Daoy (cell line): Measurements from ENCODE around the gene POU2AF3. TPM values are rescaled to one million over a fixed set of nuclear protein-coding genes. Genes with fewer than 3 reads are reported as not detected.

Experiments
- DNase-seq: peaks from one replicate; pipeline ENCODE4 v3.0.0-alpha.2; 2015; ENCODE audit warnings: low read depth
- total RNA-seq: library from RNA; depleted of rRNA; stranded (reverse); fragments of >200 nt; shearing (Covaris generic); gene quantifications from 2 replicates; pipeline ENCODE4 v1.2.3, GENCODE V29; 2014

POU2AF3 gene
- total RNA-seq, 1 experiment from 2014 or later: not detected

DNA sequence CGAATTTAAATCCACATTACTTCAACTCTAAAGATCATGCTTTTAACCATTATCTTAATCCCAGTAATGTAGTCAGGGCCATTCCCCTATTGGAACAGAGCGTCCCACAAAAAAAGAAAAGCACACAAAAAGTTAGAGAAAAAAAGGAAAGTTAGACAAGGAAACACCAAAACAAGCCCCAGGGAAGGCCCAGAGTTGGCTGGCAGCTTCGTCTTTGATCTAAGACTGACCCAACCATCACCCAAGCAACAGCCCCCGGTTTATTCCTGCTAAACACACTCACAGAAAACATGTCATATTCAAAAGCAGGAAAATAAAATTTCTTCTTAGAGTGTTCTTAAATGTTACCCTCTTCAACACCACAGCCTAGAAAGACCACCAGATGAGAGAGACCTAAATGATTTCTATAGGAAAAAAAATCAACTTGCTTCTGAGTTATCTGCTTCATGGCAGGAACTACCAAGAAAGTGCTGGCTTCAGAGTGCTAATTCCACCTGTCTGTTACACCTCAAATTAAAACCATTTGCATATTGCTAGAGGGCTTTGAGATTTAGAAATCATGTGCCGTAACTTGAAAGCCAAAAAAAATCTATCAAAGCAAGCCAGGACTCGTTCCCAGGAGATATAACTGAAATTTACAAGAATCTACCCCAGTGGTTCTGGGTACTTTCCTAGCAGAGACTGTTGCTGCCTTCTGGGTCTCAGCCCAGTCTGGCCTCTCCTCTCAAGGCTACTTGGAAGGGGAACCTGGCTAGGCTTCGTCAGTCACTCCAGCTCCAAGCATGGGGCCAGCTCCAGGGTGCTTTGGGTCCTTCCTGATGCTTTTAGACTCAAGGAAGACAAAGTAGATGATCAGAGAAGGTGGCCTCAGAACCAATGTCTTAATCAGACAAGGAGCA is 31.2 kb downstream of the POU2AF3 start:
- DNase-seq: no peak

DNA sequence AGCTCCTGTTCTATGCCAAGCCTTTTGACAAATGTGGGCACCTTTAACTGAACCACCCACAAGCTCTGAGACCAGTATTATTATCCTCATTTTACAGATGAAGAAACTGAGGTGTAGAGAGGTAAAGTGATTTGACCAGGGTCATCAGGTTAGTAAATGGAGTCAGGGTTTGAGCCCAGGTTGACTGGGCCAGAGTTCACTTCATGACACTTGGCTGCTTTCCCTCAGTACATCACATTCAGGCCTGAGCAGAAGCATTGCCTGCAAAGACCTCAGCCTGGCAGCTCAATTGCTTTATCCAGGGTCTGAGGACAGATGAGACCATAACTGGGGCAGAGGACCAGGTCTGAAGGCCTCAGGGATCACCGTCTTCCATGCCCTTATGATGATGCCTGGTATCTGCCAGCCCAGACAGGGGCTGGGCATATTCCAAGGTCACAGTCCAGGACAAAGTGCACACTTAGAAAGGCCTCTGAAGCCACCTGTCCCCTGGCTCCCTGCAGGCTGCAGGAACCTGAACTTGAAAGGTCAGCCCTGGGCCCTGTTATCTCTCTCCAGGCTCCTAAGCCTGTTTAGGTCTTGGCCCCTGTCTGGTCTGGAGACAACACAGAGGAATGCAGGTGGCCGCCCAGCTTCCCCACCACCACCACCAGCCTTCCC is 32.0 kb downstream of the POU2AF3 start:
- no peak for DNase-seq

DNA sequence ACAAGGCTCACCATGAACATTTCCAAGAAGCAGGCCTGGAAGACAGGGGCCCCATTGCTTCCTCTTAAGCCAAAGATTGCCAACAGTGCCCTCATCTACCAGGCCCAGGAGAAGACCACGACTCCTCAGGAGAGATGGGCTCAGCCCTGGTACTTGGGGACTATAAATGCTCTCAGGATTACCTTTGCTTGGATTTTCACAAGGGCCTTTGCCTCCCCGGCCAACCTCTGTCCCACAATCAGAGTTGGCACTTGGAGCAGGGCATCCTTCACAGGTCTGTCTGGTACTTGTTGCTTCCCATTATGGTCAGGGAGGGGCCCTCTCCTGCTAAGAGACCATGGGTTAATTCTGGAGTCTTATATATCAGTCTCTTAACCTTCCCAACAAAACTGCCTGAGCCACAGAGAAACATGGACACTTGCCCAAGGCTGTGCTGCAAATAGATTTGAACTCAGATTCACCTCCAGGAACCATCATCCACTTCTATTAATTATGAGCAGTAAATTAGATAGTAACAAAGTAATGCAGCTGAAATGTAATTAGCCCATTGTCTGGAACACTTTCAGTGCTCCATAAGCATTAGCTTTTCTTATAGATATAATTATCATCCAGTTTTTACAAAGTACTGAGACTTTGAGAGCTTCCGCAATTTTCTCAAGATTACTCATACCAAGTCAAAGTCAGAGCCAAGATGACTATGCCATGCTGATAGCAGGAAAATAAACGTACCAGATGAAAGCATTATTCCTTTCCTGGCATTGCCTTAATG is 33.5 kb downstream of the POU2AF3 start:
- no peak for DNase-seq

DNA sequence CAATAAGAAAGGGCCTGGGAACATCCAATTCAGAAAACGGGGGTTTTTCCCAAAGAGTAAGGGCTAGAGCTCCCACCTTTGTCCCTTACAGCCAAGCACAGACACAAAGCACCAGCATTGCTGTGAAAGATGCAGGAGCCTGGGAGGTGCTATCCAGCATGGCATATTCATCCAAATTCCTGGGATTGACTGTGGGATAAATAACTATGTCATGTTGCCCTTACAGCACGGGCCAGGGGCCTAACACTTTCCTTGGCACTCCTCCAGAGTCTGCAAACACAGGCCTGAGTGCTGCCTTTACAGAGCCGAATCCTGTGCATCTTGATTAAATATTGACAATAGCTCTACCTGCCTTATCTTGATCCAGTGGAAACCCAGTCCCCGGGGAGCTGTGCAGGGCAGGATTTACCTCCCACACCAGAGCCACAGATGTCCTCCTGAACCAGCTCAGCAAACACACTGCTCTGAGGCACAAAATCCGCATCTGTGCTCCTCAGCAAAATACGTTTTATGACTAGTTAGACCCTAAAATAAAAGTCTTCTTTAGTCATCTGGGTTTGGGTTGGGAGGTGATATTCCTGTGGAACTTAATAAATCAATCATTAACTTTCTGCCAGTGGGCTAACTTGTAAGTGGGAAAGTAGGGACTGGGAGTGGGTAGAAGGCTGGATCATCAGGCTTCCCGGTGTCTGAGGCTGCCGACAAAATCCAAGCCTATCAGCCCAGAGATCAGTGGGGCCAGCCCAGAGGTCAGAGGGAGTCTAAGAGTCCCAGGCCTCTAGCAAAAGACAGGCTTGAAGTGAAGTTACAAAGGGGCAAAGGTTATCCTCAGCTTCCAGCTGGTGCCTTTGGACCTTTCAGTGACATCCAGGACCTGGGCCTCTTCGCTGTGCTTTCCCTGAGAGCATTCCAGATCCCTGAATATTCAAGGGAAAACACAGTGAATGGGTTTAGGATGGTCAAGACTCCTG is 36.5 kb downstream of the POU2AF3 start:
- no peak for DNase-seq

DNA sequence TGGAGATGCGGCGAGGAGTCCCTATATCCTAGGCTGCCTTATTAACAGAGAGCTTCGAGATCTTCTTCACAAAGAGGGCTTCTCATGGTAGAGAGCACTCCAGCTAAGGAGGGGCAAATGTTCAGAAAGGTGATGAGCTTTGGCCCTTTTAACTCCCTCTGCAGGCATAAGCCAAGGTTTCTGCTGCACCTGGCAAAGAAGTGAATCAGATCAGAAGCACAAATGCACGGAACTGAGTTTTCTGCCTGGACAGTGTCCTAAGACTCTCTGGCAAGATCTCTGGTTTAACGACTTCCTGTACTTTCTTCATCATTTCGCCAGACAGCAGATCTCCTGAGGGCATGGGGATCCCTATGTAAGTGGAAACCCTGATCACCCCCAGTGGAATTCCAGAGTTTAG is 37.2 kb downstream of the POU2AF3 start:
- DNase-seq: no peak

DNA sequence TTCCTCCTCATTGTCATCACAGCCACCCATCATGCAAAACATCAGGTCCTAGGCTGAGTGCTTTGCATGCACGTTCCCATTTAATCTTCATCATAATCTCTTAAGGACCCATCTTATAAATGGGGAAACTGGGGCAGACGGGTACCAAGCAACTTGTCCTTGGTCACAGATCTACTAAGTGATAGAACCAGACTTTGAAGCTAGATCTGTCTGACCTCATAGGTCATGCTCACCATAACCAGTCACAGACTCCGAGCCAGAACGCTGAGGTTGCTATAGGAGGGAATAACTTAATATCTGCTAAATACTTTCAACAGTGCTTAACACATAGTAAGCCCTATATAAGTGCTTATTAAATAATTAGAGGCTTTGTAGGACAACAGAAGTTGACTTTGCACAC is 37.7 kb downstream of the POU2AF3 start:
- no peak for DNase-seq

DNA sequence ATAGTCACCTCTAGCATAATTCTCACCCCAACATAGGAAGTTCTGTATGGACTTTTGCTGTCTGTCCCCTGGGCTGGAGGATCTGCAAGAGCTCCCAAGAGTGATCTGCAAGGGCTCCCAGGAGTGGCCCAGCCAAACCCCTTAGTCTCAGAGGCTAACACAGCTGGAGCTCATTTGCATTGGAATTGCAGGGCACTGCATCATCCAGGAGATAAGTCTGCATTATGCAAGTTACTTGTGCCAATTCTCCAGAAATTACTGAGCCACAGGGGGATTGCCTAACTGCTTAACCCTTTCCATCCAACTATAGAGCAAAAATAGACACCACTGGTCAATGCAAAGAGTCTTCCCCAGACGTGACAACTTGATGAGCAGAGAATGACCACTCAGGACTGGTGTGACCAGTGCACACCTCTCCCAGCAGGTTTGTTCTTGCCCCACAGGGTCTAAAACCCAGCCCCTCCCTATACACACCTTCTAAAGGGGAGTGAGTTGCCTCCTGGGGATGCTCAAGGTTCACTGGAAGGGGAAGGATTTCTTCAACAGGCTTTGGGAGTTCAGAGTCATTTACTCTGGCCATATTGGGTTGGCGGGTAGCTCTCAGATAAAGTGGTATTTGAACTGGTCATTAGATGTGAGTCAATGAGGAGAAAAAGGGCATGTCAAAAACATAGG is 38.4 kb downstream of the POU2AF3 start:
- DNase-seq: no peak

DNA sequence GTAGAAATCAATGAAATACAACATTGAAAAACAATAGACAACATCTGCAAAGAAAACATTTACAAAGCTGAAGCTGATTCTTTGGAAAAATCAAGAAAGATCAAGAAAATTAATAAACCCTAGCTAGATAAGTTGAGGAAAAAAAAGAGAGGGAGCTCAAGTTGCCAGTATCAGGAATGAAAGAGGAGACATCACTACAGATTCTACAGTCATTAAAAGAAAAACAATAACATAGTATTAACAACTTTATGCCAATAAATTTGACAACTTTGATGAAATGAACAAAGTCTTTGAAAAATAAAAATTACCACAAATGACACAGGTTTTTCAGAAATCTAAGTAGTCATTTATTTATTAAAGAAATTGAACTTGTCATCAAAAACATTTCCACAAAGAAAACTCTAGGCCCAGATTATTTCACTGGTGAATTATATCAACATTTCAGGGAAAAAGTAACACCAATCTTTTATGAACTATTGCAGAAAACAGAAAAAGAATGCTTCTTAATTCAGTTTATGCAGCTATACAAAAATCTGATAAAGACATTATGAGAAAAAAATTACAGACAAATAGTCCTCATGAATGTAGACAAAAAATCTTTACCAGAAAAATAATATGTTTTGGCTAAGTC is 41.5 kb downstream of the POU2AF3 start:
- no peak for DNase-seq

DNA sequence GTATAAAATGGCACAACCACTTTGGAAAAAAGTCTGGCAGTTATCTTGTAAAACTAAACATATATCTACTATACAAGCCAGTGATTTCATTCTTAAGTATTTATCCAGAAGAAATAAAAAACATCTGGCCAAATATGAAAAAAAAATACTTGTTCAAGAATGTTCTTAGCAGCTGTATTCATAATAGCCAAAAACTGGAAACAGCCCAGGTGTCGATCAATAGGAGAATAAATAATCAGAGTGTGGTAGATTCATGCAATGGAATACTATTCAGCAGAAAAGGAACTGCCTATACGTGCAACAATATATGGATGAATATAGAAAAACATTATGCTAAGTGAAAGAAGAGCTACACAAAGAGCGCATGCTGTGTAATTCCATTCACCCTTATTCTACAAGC is 44.0 kb downstream of the POU2AF3 start:
- no peak for DNase-seq

DNA sequence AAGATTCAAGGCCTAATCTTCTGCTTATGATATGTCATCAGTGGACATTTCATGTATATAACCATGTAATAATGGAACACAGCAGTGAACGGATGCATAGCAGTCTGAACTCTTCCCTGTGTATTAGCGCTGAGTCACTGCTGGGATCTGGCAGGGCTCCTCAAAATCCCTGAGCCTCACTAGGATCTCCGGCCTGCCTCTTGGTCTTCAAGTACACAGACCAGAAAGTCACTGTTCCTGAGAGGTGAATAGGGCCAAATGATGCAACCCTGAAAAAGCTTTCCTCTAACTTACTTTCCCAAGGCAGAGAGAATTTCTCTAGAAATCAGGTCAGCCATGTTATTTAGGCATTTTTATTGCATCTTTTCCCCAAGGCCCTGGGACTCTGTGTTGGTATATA is 45.7 kb downstream of the POU2AF3 start:
- DNase-seq: peak; percentile 26

DNA sequence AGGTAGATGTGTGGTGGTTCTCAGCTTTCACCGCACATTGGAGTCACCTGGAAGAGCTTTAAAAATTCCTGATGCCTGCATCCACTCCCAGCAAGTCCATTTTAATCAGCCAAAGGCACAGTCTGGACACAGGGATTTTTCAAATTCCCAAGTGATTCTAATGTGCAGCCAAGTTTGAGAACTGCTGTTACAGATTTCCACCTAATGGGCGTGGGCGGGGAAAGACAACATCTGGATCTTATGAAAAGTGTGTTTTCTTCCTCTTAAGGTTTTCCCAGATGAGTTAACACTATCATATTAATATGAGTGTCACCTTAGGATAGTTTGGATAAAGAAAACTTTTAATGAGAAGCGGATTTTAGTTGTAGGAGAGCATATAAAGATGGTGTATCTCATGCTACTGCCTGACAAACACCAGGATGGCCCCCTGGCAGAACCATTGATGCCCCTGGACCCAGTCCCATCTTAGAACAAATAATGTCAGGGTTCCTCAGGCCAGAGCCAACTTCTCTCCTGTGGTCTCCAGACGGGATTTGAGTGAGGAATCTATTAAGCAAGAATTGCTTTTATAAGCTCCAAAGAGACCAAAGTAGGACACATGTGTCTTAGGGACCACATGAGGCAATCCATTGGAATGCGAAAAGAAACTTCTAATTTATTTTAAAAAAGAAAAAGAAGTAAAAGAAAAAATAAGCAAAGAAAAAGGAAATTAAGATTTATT is 48.8 kb downstream of the POU2AF3 start:
- DNase-seq: no peak

DNA sequence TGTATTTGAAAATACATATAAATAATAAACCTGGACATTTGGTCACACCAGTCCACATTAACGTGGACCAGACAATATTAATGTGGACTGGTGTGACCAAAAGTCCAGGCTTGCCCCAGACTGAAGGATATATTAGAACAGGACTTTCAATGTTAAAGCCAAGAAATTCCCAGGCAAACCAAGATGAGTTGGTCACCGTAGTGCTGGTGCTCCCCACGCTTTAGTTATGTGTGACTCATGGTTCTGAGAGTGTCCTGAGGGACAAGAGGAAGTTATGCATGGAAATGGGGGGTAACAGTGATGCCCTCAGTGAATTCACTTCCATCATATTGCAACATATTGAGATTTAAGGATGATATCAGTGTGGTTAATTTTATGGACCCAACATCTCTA is 49.4 kb downstream of the POU2AF3 start:
- peak; percentile 51 for DNase-seq

DNA sequence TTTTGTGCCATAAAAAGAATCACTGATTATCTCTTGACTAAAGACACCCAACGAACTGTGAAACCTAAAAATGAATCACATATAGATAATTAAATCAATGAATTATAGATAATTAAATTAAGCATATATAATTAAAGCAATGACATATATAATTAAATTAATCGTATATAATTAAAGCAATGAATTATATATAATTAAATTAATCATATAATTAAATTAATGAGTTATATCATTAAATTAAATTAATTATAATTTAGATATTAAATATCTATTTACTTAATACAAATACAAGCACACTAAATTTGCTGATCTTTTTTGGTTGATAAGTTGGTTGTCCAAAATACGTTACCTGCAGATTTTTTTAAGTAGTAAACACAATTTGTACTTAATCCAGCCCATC is 49.8 kb downstream of the POU2AF3 start:
- no peak for DNase-seq

DNA sequence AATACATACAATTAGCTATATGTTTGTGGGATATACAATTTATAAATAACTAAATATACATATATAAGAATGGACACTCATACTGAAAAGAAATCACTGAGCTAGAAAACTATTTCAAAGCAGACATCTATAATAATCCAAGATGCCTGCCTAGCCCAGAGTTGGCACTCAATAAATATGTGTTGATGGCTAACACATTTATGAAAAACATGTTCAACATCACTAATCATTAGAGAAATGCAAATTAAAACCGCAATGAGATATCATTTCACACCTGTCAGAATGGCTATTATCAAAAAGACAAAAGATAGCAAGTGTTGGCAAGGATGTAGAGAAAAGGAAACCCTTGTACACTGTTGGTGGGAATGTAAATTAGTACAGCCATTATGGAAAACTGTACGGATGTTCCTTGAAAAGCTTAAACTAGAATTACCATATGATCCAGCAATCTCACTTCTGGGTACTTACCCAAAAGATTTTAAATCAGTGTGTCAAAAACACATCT is 50.9 kb downstream of the POU2AF3 start:
- no peak for DNase-seq

DNA sequence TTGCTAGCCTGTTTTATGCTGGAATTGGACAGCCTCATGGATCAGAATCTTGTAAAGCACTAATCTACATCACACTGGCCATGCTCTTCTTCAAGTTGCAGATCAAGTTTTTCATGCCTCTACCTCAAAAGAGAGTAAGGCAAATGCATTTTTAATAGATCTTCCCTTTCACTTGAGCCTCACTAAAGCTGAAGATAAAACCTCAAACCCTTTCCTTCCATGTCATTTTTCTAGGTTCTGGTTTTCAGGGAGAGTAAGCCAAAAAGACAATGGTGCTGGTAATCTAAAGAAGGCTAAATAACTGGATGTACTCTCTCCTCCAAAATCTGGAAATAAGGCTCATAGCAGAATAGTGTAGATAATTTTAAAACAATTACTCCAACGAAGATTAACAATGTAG is 52.5 kb downstream of the POU2AF3 start:
- no peak for DNase-seq

DNA sequence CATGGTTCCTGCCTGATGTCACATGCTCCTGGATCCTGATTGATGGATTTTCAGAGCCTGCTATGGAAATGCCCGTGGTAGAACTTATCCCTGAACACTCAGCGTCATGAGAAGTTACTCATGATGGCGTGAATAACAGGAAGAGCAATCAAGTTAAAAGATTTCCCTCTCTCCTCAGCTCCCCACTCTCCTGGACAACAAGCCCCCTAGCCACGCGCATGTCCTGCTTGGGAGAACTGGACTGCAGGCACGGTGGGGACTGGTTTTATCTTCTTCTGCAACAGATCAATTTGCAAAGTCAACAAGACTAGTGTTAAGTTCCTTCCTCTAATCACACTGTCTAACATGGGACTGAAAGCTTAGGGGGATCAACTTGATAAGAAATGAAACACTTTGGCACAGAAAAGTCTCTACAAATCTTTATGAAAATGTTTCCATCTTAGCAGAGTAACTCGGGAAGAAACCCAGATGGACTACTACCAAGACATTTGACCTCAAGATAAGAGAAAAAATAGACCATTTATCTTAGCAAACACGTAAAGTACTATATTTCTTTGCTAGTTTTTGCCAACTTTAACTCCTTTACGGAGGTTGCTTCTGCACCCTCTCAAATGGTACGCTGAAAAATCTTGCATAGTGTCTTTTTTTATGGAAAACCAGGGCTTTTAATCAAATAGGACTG is 53.2 kb downstream of the POU2AF3 start:
- DNase-seq: no peak

DNA sequence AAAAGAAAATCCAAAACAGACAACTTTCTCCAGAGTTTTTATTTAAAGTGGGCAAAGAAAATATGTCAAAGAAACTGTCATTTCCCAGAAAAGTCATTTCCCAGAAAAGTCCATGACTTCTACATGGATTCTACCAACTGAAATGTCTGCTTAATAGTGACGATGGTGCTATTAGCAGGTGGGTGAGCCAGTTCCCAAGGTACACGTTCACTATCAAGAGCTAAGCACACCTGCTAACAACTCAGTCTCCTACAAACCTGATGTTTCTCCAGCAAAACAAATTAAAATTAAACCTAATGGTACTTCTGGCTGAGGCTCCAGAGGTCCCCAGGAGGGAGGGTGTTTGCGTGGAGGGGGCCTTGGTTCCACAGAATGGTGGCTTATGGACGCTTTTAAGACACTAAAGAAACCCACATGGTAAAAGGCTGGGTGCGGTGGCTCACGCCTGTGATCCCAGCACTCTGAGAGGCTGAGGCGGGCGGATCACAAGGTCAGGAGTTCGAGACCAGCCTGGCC is 53.9 kb downstream of the POU2AF3 start:
- DNase-seq: no peak

DNA sequence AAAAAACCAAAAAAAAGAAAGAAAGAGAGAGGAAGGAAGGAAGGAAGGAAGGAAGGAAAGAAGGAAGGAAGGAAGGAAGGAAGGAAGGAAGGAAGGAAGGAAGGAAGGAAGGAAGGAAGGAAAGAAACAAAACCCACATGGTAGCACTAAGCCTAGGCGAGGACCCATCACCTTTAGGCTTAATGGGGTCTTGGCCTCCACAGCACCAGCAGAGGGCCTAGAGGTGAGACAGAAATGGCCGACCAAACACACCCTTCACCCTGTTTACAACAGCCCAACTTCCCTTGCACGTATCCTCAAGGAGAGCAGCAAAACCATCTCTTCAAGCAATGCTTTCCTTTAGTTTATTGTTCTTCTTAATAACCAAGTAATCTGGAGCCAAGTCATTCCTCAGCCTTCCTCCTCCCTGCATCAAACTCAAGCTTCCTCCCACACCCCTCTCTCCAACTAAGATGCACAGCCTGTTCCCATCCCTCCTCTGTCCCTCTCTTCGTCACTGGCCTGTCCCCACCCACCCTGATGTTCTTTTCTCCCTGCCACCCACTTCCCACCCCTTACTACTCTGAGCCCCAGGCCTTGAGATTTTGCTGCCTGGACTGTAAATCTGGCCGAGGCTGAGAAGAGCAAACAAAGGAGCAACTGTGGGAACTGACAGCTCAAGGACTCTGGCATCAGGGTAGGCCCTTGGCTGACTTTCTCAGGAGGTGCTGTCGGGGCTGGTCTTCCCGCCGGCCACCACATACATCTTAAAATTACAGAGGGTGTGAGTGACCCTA is 54.8 kb downstream of the POU2AF3 start:
- DNase-seq: no peak
